Inflammatory macrophage (primary cell): Measurements from ENCODE around the gene DAB2IP.
A peak's percentile ranks its signal among the peaks of the same experiment; 100 is the strongest.

Source experiments
- DNase-seq, 2 donors: peaks; one replicate each; pipeline ENCODE4 v3.0.0-alpha.2; 2020 to 2022

Gene DAB2IP

DNA sequence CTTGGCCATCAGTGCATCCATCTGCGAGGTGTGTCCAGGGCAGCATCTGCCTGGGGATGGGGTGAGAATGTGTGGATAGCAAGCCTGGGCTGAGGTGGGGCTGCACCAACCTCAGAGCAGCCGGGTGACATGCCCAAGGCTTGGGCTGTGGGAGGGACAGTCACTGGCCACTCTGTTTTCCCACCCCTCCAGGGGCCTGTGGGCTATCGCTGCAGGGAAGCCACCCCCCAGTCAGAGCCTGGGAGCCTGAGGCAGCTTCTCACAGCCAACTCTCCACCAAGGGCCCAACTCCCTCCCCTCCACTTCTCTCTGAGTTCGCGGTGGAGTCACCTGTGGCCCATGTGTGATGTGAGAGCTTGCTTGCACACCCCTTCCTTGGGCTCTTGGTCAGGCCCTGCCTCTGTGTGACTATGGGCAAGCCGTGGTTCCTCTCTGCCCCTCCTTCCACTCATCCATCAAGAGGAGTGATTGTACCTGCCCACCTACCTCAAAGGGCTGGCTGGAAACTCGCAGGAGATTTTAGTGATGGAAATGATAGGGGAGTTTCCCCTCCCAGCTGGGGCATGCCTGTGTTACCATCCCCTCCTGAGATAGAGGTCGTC, 54.8 kb downstream of the DAB2IP start:
- DNase-seq, result no peak

DNA sequence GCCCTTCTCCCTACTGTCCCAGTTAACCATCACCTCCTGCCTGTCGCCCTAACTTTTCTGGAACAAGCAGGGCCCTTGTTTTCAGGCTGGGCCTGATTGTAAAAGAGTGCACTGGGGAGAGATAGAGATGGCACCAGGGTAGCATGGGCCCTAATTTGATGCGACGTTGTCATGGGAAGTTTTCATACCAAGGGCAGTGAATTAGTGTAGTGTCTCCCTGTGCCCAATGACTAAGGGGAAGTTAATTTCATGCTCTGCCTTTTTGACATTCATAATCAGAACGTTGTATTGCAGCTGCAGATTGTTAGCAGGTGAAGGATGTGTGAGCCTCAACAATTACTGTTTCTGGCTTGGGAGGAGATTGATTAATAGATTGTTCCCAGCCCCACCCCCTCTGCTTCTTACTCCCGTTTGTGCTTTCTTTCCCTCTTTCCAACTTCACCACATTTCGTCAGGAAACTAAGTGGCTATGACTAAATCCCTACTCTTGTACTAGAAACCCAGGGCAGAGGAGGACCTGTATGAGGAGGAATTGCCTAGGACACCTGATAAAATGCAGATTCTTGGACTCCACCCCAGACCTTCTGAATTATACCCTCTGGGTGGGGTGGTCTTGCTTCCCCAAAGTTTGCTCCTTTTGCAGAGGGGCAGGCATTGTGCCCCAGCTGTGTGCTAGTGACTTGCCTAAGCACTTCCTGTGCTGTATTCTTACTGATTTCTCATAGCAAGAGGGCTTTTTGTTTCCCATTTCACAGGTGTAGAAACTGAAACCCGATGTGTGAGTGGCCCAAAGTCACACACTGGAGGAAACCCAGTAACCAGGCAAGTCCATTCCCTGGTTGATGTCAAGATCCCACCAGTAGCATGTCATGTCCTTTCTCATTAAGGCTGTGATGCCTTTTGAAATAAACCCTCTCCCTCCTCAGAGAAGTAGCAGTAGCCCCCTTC, 56.3 kb downstream of the DAB2IP start:
- DNase-seq, result no peak

DNA sequence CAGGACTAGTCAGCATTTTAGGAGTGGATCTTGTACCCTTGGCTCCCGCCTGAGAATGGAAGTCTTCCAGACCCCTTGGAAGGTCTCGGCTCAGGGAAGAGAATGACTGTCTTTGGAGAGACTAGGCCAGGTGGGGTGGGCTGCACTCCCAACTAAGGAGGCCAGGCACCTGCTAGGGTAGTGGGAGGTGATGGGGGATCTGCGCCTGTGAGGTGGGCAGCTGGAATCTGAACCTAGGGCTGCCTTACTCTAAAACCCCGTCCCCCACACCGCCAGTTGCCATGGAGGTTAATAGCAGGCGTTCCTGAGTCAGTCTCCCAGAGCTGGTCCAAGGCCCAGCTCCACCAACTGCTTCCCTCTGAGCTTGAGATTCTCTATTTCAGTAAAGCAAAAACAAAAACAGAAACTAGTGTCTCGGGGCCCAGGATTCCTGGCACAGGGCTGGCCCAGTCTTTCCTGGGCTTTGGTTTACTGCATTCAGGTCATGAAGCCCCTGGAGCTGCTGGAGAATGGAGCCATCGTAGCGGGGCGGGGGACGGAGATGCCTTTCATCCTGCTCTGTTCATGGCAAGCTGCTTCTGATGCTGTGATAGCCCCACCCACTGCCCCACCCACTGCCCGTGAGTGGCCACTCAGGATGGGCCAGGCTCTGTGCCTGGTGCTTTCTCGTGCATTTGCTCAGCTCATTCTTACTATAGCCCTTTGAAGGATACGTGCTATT, 57.5 kb downstream of the DAB2IP start:
- no peak for DNase-seq

DNA sequence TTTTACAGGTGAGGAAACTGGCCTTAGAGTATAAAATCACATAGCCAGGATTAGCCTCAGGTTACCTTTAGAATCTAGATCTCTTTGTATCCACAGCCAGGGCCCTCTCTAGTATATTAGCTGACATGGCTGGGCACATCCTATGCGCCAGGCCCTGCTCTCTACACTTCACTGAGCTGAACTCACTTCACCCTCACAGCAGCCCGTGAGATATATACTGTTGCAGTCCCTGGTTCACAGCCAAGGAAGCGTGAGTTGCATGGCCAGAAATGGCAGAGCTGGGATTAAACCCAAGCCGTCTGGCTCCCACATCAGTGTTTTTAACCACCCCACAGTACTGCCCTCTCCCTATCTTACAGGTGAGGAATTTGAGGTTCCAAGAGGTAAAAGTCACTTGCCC, 58.4 kb downstream of the DAB2IP start:
- DNase-seq, result no peak

DNA sequence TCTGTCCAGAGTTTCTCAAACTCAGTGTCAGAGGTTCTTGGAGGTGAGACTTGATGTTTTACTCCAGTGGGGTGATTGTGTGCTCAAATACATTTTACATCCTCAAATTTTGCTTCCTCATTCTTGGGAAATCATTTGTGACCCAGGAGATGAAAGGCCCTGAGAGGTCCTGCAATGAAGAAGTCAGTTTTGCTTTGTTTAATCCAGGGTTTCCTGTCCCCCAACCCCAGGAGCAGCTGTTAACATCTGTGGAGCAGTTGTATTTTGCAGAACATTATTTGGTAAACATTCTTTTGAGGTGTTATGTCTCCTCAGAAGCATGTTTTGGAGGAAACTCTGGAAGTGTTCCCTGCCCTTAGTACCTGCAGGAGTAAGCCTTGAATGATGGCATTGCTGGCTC, 59.8 kb downstream of the DAB2IP start:
- peak; percentile 17 to 37 for DNase-seq

DNA sequence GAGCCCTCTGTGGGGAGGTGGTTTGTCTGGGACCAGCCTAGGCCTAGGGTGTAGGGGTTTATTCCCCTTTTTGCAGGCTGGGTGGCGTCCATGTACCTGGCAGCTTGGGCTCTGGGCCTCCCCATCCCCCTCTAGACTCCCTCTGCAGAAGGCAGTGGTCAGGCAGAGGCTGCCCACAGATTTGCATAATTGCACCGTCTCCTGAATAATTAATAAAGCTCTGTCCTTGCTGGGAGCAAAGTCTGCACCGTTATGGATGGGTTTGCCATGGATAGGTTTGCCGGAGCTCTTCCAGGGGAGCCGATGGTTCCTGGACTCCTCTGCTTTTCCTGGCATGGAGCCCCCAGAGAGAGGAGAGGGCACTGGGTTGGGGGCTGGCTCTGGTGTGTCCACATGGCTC, 60.4 kb downstream of the DAB2IP start:
- DNase-seq, result no peak

DNA sequence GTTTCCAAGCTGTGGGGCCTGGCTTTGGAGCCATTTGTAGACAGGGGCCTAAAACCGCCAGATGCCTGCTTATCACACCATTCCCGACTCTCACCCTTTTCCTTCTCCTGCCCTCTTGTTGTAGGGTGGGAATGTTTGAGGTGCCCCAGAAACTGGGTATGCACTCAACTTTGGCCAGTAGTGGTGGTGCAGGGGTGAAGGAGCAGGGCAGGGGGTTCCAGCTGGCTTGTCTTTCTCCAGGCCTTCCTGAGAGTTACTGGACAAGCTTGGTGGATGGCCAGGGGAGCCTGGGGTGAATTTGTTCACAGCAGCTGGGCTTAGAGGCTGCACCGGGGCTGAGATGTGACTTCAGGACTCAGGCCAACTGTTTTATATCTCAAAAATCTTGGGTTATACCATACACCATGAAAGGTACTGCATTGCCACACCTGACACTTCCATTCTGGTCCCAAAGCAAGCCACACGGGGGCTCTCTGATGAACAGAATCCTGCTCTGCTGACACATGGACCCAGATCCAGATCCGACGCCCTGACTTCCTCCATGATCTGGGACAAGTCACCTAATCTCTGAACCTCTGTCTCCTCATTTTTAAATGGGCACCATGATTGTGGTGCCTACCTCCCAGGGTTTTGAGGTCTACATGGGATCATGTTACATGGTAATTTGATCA, 62.1 kb downstream of the DAB2IP start:
- no peak for DNase-seq

DNA sequence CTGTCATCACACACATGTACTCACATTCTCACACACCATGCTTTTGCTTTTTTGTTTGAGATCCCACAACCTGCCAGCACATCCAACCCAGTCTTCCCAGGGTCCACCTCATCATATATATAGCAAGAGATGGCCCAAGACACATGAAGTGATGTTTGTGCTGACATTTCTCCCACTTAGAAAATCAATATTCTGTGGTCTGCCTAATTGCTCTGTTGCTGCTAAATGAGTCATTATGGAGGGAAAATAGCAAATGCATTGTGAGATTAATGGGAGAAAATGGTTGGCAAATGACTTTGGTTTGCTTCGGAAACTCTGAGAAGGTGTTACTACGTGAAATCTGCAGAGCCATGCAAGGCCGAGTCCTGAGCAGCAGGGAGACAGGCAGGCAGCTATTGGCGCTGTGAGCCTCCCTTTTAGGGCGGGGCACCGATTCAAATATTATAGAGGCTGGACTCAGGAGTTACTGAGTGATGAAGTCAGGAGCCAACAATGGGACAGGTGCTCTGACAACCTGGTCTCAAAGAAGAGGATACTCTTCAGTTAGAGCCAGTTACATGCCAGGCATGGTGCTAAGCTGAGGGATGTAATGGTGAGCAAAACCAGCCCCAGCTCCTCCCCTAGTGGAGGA, 62.8 kb downstream of the DAB2IP start:
- DNase-seq, result no peak

DNA sequence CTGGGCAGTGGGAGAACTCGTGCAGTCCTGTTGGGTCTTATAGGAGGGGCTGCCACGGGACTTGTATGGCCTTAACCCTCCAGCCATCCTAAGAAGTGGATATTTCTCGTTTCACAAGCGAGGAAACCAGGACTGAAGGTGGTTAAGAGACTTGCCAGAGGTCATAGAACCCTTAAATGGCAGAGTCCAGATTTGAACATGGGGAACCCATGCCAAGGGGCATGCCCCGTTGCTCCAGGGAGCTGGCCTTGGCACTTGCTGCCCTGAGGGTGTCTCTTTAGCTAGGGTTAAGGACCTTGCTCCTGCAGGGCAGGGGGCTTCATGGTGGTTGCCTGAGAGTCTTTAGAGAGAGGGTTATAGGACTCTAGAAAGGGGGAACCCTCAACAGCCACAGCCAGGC, 63.4 kb downstream of the DAB2IP start:
- no peak for DNase-seq

DNA sequence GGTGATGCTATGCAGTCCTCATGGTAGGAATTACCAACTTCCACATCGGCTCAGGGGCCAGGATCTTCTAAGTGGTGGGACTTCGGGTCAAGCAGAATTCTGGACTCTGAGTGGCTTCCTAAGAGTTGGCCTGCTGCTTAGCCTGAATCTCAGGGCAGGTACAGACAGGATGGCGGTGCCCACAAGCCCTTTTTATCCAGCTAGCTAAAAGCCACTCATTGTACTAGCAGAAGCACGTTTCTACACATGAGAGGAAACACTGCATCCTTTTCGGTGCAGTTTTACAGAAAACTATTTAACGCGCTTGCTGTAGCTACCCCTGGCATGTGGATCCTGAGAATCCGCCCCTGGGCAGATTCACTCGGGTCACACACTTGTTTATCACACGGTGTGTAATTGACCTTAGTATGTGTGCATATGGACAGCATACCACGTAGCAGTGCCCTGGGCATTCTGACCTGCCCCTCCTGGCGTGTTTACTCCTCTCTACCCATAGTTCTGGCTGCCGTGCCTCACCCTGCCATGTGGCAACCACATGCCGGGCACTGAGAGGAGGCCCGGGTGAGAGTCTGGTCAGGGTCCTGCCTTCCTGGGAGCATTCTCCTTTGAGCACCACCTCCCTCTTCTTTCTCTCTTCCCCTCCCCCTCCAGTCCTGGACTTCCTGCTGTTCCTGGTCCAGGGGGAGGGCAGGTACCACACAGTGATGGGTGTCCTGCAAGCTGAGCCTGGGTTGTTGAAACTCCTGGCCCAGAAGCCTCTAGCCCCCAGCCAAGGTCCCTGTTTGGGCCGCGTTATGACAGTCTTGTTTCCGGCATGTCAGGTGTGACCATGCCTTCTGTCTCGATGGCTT, 65.9 kb downstream of the DAB2IP start:
- DNase-seq, result no peak

DNA sequence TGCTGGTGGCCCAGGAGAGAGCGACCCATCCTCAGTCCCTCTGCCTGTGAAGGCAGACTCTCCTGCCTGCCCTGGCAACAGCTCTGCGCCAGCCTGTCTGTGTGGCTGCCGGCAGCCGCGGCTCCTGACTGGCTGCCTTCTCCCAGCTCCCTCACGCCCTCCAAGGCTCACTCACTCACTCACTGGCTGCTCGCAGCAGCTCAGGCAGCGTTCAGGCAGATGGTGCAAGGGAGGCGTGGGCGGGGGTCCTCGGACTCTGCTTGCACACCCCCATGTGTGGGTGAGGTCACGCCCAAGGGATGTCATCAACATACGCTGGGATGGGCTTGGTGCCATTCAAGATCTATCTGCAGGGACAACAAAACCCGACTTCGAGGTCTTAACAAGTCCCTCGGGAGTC, 66.7 kb downstream of the DAB2IP start:
- DNase-seq, result no peak

DNA sequence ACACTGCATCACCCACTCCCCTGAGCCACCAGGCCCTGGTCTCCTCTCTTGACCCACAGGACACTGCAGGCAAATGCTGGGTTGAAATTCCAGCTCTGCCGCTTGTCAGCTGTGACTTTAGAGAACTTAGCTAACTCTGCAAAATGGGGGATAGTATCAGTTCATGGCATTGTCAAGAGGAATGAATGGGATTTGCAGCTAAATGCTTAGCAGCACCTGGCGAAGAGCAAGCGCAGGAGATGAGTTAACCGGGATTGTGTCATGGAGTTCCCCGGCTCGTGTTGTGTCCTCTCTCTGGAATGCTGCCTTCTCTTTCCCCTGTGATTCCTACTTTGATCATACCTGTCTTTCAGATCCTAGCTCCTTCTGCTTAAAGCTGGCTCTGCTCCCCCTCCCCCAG, 67.1 kb downstream of the DAB2IP start:
- DNase-seq, result no peak

DNA sequence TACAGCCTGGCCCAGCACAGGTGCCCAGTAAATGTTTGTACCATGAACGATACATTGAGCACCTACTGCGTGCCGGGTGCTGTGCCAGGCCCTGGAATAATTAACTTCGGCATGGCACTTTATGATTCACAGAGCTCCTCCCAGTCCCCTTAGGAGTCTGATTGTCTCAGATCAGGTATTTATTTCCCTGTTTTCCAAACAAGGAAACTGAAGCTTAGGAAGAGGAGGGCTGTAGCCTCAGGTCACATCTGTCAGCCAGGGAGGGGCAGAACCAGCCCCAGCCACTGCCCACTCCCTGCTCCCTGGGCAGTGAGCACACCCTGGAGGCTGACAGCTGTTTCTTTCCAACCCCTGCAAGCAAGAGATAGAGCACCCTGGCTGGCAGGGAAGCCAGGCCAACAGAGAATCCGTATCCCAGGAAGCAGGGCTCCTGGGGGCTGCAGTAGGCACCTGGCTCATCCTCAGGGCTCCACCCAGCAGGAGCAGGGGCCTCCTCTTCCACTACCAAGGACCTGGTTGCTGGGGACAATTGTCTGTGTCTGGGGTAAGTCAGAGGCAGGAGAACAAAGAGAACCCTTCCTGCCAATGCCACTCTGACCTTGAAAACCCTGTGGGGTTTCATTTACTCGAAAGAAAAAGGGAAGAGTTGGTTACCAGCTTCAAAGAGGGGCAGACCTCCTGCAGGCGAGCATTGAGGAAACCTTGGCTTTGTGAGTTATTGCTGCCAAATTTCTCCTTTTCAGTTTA, 69.0 kb downstream of the DAB2IP start:
- no peak for DNase-seq

DNA sequence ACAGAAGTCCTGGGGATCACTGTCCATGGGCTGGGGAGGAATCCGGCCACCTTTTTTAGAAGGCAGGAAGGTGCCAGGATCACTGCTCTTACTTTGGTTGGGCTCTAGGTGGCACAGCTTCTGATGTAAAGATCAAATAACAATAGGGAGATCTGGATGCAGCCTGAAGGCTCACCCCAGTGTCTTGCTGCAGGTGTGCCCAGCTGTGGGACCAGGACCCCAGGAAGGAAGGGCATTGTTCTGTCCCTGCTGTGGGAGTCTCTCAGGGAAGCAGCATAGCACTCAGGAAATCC, 69.6 kb downstream of the DAB2IP start:
- no peak for DNase-seq

DNA sequence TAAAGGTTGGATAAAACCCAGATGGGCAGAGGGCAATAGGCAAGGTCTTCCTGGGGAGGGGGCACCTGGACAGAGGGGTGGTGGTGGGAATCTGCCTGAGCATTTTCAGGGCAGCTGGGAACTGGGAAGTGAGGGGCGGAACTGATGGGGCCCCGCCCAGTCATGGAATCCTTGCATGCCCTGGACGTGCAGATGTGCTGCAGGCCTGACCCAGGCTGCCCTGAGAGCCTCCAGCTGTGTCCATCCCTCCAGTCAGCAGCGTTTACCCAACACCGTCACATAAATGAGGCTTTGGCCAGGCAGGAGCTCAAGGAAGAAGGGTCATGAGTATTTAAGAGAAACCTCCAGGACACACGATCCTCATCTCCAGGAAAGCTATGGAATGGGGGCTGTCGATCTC, 70.3 kb downstream of the DAB2IP start:
- DNase-seq, result no peak

DNA sequence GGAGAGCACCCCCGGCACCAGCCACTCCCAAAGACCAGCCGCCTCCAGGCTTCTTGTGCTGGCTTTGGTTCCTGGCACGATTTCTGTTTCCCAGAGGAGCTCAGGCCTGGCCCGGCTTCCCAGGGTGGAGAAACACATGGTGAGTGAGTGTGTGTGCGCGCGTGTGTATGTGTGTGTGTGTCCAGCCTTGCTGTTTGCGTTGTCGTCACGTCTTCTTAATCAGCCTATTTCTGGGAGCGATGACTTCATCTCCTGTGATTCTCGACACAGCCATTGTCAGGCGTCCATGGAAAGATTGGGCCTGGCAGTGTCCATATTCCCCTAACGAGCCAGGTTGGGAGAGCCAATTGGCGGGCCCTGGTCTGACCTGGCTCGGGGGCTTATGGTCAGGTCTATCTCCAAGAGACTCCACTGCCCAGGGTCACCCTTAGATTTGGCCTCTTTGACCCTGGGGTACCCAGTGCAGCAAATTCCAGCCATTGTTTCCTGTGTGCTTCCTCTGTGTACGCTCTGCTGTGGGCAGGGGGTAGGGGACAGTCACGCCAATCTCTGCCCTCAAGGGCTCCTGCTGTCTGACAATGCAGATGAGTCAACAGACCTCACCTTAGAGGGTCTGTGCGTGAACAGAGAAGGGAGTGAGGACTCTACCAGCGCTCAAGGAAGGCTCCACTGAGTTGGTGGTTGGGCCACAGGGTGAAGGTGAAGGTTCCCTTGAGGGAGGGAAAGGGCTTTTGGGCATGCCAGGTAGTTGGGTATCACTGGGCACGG, 73.8 kb downstream of the DAB2IP start:
- DNase-seq, result no peak

DNA sequence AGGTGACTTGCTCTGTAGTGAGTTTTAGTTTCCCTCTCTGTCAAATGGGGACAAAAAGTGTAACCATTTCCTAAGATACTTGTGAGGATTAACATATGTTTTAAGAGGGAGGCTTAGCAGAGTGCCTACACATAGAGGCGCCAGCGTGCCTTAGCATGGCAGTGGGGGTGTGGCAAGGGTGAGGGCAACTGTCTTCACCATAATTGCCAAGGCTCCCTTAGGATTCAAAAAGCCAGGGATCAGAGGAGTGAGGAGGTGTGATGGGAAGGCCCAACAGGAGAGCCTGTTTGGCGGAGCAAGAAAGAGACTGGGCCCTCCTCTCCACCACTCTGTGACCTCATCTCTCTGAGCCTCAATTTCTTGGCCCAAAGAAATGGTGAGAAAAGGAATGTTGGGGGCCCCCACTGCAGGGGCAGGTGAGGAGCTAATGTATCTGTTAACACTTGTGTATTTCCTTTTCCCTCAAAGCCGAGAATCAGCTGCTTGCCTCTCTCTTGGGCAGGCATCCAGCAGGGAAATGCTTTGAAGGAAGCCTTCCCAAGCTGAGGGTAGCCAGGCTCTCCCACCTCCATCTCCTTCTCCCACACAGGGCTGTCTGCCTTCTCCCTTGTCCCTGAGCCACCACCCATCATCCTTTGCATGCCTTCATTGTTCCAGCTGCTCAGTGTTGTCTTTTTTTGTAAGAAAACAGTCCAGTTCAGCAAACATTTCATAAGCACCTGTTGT, 76.0 kb downstream of the DAB2IP start:
- no peak for DNase-seq

DNA sequence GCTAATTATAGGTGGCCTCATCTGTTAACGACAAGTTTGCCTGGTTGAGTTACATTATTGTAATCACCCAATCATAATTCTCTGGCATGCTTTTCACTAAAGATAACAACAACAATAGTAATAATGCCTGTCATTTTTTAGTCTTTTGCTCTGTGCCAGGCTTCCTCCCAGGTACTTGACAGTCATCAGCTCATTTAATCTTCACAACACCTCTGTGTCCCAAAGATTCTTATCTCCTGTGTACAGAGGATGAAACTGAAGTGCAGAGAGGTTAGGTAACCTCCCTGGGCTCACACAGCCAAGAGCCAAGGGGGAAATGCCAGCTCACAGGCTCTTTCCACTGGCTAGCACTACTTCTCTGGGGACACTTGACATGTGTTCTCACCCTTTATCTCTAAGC, 77.5 kb downstream of the DAB2IP start:
- DNase-seq, result no peak

DNA sequence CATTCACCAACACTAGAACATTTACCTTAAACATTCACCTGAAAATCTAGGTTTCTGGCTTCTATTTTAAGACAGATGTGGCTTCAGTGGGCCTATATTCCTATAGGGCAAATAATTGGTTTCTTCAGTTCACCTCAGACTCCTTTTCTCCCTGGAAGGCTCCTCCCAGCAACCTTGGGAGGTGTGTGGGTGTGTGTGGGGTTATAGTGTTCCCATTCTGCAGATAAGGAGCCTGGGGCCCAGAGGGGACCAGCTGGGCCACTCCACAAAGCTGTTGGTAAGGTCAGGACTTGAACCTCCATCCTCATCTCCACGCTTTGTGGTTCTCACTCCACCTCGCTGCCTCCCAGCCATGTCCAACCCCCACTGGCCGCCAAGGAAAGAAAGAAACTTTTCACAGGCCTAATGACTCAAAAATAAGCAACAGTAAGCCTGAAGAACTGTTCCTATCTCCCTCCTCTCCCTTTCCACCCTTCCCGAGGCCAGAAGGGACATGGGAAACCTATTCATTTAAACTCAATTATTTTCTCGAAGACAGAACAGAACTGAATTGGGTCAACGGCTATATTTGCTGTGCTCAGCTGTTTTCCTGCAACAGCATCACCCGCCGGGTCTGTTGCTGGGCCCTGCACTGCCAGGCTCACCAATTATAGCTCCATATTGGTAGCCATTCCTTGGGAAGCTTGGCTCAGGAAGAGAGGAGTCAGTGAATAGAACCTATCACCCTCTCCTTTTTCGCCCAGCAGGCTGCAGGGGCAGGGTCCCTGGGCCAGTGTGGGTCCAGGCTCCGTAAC, 78.5 kb downstream of the DAB2IP start:
- no peak for DNase-seq
